Measurements from ENCODE around the gene NCKAP5. TPM values are rescaled to one million over a fixed set of nuclear protein-coding genes. Genes with fewer than 3 reads are reported as not detected.

NCKAP5 gene
- total and polyA plus RNA-seq, 2 of the 8 experiments (the other 6 are each of a cell fraction or from before 2014, with no cell fraction given), result 0.27 to 0.86 TPM

DNA sequence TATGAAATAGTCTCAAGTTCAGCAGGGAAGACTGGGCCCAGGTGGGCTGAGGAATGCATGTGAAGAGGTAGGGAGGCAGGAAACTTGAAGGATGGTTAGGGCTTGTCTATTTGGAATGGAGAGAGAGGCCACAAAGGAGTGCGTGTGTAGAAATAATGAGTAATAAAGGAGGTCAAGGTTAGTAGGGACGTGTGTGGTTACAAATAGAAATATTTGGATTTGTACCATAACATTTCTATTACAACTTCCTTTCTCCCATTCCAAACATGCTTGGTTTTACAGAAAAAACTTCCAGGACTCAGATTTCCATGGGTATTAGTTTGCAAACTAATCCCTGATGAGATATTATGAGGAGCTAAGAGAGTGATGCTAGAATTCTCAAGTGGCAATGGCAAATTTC, 280.6 kb downstream of the NCKAP5 start (continued):
- TF ChIP-seq CHD7 (IDR thresholded peaks at IDR 0.05; ENCODE audit: insufficient replicate concordance, low read length), result no peak
